ENCODE results near the gene CARS2. TPM values are rescaled to one million over a fixed set of nuclear protein-coding genes. Genes with fewer than 3 reads are reported as not detected.

The CARS2 gene
- total RNA-seq, 1 experiment from 2014 or later = 41.9 TPM

- no peak overlapping the region for H3K14ac ChIP-seq (ENCODE audit: insufficient read depth, low read length)
- H3K4me1 Mint-ChIP-seq = no peaks in the 10 kb centered on the region
- WGBS (ENCODE audit: extremely low coverage, insufficient read length, low lambda C conversion rate) = no CpG with 5 or more reads among the region's 15 CpGs
- H2BK5ac ChIP-seq (ENCODE audit: insufficient read length, low read length) = no peak overlapping the region
- H3T11ph ChIP-seq (ENCODE audit: low read length) = no peak overlapping the region
- H3K36me3 Mint-ChIP-seq (ENCODE audit: insufficient read depth in 1 of 3, low read depth in 3 of 3) = peaks cover 23 to 68% (median 54%) of the 10 kb centered on the region in 3 experiments; a peak in 6 of 7 replicates
- no peak overlapping the region for H2BK120ac ChIP-seq (ENCODE audit: low read depth, low read length, poor library complexity, severe bottlenecking)
- H3K18ac ChIP-seq (ENCODE audit: insufficient read length, low read depth, low read length) = no peak overlapping the region
- DNase-seq = no peak
- H3K27ac ChIP-seq (ENCODE audit: insufficient read length, low read depth, low read length) = no peak overlapping the region
- H4K5ac ChIP-seq (ENCODE audit: insufficient read length, low read depth, low read length) = no peak overlapping the region
- no peak overlapping the region for H3K27ac Mint-ChIP-seq
- H3K79me2 ChIP-seq (ENCODE audit: insufficient read depth, low read length) = no peaks in the 10 kb centered on the region
- no peak overlapping the region for H4K91ac ChIP-seq (ENCODE audit: insufficient read length, low read depth, low read length)
- no peaks in the 10 kb centered on the region for H3K79me1 ChIP-seq (ENCODE audit: insufficient read depth, low read depth, low read length, poor library complexity, severe bottlenecking)
- no peaks in the 10 kb centered on the region for H3K4me1 ChIP-seq (ENCODE audit: insufficient read depth, low read length)
- no peak overlapping the region for H2BK12ac ChIP-seq (ENCODE audit: insufficient read length, low read depth, low read length)
- H2BK20ac ChIP-seq (ENCODE audit: low read depth, low read length, poor library complexity, severe bottlenecking) = no peak overlapping the region
- H2AFZ ChIP-seq (ENCODE audit: low read length) = no peak overlapping the region
- H3K4me3 Mint-ChIP-seq = no peak overlapping the region
- no peak overlapping the region for H3K56ac ChIP-seq (ENCODE audit: insufficient read length, low read depth, low read length)
- H3K9ac ChIP-seq (ENCODE audit: extremely low read depth, insufficient read length, low read length) = no peak overlapping the region
- H3K23ac ChIP-seq (ENCODE audit: insufficient read length, low read depth, low read length) = no peak overlapping the region
- no peak overlapping the region for H2BK15ac ChIP-seq (ENCODE audit: low read depth, low read length)
- no peak overlapping the region for H3K4ac ChIP-seq (ENCODE audit: low read depth, low read length)
- no peaks in the 10 kb centered on the region for H3K23me2 ChIP-seq (ENCODE audit: insufficient read length, low read depth, low read length, poor library complexity, severe bottlenecking)
- H3K4me2 ChIP-seq (ENCODE audit: insufficient read depth, insufficient read length, low read length) = no peak overlapping the region
- H4K8ac ChIP-seq (replicated peaks; ENCODE audit: insufficient read length, low read depth, low read length) = no peak overlapping the region
- no peak overlapping the region for H2AK5ac ChIP-seq (ENCODE audit: insufficient read length, low read length)
- no peaks in the 10 kb centered on the region for H4K20me1 ChIP-seq (ENCODE audit: control insufficient read depth, insufficient read depth, insufficient read length)
- H3K27me3 Mint-ChIP-seq (ENCODE audit: low read depth) = no peaks in the 10 kb centered on the region
- H3K27me3 ChIP-seq (ENCODE audit: insufficient read depth, low read length) = no peaks in the 10 kb centered on the region
- H3K9me3 ChIP-seq (ENCODE audit: control insufficient read depth, low read depth, low read length) = no peaks in the 10 kb centered on the region
- no peaks in the 10 kb centered on the region for H3K9me3 Mint-ChIP-seq
- no peak for TF ChIP-seq CTCF (conservative IDR thresholded peaks at IDR 0.05)
These were observed 23.9 kb downstream of the CARS2 start for GRCh38 chr13:110681868-110682550.
